Keratinocyte (primary cell): Measurements from ENCODE around the gene TWF2. TPM values are rescaled to one million over a fixed set of nuclear protein-coding genes. Genes with fewer than 3 reads are reported as not detected.

Source experiments
- DNase-seq: peaks from one replicate; pipeline ENCODE4 v3.0.0-alpha.2; 2011; ENCODE audit warnings: low read depth, missing footprints, low spot score
- FAIRE-seq: peaks from 2 replicates; lab custom pipeline; 2011; peaks lifted over from hg19 to GRCh38; lab: Jason Lieb, UNC
- H2AFZ ChIP-seq: 2 replicates; pipeline ENCODE4 v1.6.0; 2012; ENCODE audit warnings: low read length, control low read depth, inconsistent platforms; ENCODE audit not compliant: control insufficient read depth
- H3K27ac ChIP-seq: 2 replicates; pipeline ENCODE4 v1.5.1; 2011; ENCODE audit warnings: low read length; ENCODE audit not compliant: control insufficient read depth, insufficient read depth
- H3K27me3 ChIP-seq: 3 replicates; pipeline ENCODE4 v1.6.0; 2011; ENCODE audit warnings: low read length; ENCODE audit not compliant: control insufficient read depth, insufficient read depth; ENCODE audit errors: extremely low read depth
- H3K36me3 ChIP-seq, 2 experiments: 2 replicates in 1 of 2; 3 replicates in 1 of 2; pipeline ENCODE4 v1.5.1; 2011; ENCODE audit warnings: low read length in 2 of 2, mild to moderate bottlenecking in 1 of 2; ENCODE audit not compliant: control insufficient read depth in 2 of 2, insufficient read depth in 2 of 2; ENCODE audit errors: extremely low read depth in 1 of 2
- H3K4me1 ChIP-seq: 3 replicates; pipeline ENCODE4 v1.5.1; 2011; ENCODE audit warnings: low read length; ENCODE audit not compliant: control insufficient read depth, insufficient read depth; ENCODE audit errors: extremely low read depth
- H3K4me2 ChIP-seq: 3 replicates; pipeline ENCODE4 v1.6.0; 2011; ENCODE audit warnings: low read depth, low read length; ENCODE audit not compliant: control insufficient read depth, insufficient read depth; ENCODE audit errors: extremely low read depth
- H3K4me3 ChIP-seq, 3 experiments: fragments of 200-600 bp in 1 of 3; sonication (generic) in 1 of 3; 2 replicates in 2 of 3; 3 replicates in 1 of 3; pipeline ENCODE4 v1.5.1; 2011 to 2016; ENCODE audit warnings: low read length in 3 of 3, mild to moderate bottlenecking in 3 of 3, control low read depth in 2 of 3, inconsistent platforms in 1 of 3, low read depth in 1 of 3, mixed read lengths in 1 of 3, mixed run types in 1 of 3, moderate library complexity in 1 of 3; ENCODE audit not compliant: control insufficient read depth in 2 of 3, insufficient read depth in 2 of 3; ENCODE audit errors: extremely low read depth in 1 of 3
- H3K79me2 ChIP-seq: 2 replicates; pipeline ENCODE4 v1.6.0; 2012; ENCODE audit warnings: low read length; ENCODE audit not compliant: control insufficient read depth, insufficient read depth
- H3K9ac ChIP-seq: 3 replicates; pipeline ENCODE4 v1.6.0; 2011; ENCODE audit warnings: low read length; ENCODE audit not compliant: control insufficient read depth, insufficient read depth; ENCODE audit errors: extremely low read depth
- H3K9me1 ChIP-seq: 3 replicates; pipeline ENCODE4 v1.6.0; 2011; ENCODE audit warnings: low read length; ENCODE audit not compliant: control insufficient read depth, insufficient read depth; ENCODE audit errors: extremely low read depth
- H3K9me3 ChIP-seq: 2 replicates; pipeline ENCODE4 v1.5.1; 2012; ENCODE audit warnings: low read depth, low read length; ENCODE audit not compliant: control insufficient read depth
- H4K20me1 ChIP-seq: 3 replicates; pipeline ENCODE4 v1.6.0; 2011; ENCODE audit warnings: low read length; ENCODE audit not compliant: control insufficient read depth, insufficient read depth; ENCODE audit errors: extremely low read depth
- EZH2 ChIP-seq: IDR thresholded peaks from one replicate; pipeline ENCODE4 v1.6.1; 2012; ENCODE audit warnings: inconsistent platforms, mild to moderate bottlenecking, low read length, moderate library complexity
- dilution Hi-C: fragments of 300-500 bp; cut with MboI; formaldehyde crosslinking; loops from one replicate; pipeline ENCODE4 v1.7.0; 2020; ENCODE audit warnings: low sequenced_read_pairs; ENCODE audit not compliant: extremely low pct_ligation_motif_present
- polyA plus RNA-seq, 5 experiments: library from polyadenylated mRNA; depleted of rRNA in 3 of 5; stranded (reverse) in 3 of 5; stranded (forward) in 1 of 5; unstranded in 1 of 5; fragments of >200 nt; gene quantifications; 1 replicate in 1 of 5; 2 replicates in 3 of 5; 3 replicates in 1 of 5; pipeline versions ENCODE4 v1.2.1 to v1.2.3, GENCODE V29; 2011 to 2012; ENCODE audit warnings: missing spikeins in 2 of 5, low read depth in 1 of 5, low replicate concordance in 1 of 5
- TF ChIP-seq, protein P1 (sequence below), 3 experiments: IDR thresholded peaks in 1 of 3; conservative IDR thresholded peaks in 1 of 3; optimal IDR thresholded peaks in 1 of 3; 2 replicates in 2 of 3; 3 replicates in 1 of 3; pipeline versions ENCODE3 to v1.5.1; 2011; ENCODE audit warnings: low read length in 3 of 3, mild to moderate bottlenecking in 3 of 3, moderate library complexity in 2 of 3, control low read depth in 1 of 3, inconsistent platforms in 1 of 3; ENCODE audit not compliant: insufficient read depth in 2 of 3; ENCODE audit errors: extremely low read depth in 1 of 3

TWF2 gene
- polyA plus RNA-seq, 1 donor (not counting 4 experiments of a cell fraction or from before 2014, with no cell fraction given): 70.4 TPM

DNA sequence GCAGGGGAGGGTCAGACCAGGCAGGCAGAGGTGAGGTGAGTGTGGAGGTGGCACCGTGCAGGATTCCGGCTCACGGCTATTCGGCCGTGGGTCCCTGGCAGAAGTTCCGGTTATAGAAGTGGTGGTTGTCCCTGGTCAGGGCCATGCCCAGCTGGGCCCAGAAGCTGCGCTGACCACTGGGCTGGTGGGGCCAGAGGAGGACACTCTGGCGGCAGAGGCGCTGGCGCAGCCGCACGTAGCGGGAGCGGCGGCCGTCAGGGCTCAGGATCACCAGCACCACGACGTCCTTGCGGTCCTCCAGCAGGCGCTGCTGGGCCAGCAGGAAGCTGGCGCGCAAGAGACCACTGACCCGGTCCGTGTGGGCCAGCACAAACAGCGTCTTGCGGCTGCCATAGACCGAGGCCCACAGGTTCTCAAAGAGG, 17.8 kb downstream of the TWF2 start:
- H3K36me3 ChIP-seq: no peaks in the 10 kb centered on the region
- no peaks in the 10 kb centered on the region for H3K79me2 ChIP-seq
- no peak overlapping the region for H3K4me3 ChIP-seq
- no peaks in the 10 kb centered on the region for H4K20me1 ChIP-seq
- TF ChIP-seq EZH2: no peak
- TF ChIP-seq, protein P1, sequence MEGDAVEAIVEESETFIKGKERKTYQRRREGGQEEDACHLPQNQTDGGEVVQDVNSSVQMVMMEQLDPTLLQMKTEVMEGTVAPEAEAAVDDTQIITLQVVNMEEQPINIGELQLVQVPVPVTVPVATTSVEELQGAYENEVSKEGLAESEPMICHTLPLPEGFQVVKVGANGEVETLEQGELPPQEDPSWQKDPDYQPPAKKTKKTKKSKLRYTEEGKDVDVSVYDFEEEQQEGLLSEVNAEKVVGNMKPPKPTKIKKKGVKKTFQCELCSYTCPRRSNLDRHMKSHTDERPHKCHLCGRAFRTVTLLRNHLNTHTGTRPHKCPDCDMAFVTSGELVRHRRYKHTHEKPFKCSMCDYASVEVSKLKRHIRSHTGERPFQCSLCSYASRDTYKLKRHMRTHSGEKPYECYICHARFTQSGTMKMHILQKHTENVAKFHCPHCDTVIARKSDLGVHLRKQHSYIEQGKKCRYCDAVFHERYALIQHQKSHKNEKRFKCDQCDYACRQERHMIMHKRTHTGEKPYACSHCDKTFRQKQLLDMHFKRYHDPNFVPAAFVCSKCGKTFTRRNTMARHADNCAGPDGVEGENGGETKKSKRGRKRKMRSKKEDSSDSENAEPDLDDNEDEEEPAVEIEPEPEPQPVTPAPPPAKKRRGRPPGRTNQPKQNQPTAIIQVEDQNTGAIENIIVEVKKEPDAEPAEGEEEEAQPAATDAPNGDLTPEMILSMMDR (optimal IDR thresholded peaks at IDR 0.05 in 1 of 3, IDR thresholded peaks at IDR 0.05 in 1 of 3, conservative IDR thresholded peaks at IDR 0.05 in 1 of 3; ENCODE audit: extremely low read depth in 1 of 3, insufficient read depth in 2 of 3, low read length in 3 of 3): no peak
- FAIRE-seq: no peak
- DNase-seq: no peak
- H3K27ac ChIP-seq: no peak overlapping the region
- H3K4me1 ChIP-seq: peaks cover 22% of the 10 kb centered on the region
- peaks cover 5% of the 10 kb centered on the region for H3K9me1 ChIP-seq
- H3K9ac ChIP-seq: no peak overlapping the region
- H3K4me2 ChIP-seq: no peak overlapping the region
- no peaks in the 10 kb centered on the region for H3K9me3 ChIP-seq
- no peaks in the 10 kb centered on the region for H3K27me3 ChIP-seq
- H2AFZ ChIP-seq: no peak overlapping the region
- dilution Hi-C loops: no loop called here

DNA sequence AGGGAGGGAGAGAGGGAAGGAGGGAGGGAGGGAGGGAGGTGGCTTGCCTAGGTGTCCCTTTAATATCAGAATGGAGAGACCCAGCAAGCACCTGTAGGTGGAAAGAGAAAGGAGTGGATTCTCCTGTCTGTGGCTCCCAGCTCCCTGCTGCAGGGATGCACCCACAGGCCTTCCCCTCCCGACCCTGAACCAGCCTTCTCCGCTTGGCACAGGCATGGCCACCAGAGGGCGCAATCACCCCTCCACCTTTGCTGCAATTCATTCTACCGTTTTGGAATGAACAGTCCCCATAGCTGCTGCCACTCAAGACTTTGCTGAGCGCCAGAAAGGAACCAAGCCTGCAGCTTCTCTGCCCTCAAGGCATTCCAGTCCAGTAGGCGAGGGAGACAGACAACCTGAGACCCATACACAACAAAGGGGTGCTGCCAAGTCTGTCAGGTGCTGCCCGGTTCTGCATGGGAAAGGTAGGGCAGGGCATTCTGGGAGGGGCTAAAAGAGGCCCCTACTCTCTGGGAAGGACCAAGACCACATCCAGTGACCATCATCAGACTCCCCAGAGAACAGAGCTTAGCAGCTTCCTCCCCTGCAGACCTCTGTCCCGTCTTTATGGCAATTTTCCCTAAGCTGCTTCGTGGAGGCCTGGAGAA, 18.5 kb downstream of the TWF2 start:
- peaks cover 22% of the 10 kb centered on the region for H3K4me1 ChIP-seq
- no peaks in the 10 kb centered on the region for H4K20me1 ChIP-seq
- H3K9me1 ChIP-seq: peaks cover 5% of the 10 kb centered on the region
- no peaks in the 10 kb centered on the region for H3K79me2 ChIP-seq
- no peak for DNase-seq
- dilution Hi-C loops: no loop called here
- no peaks in the 10 kb centered on the region for H3K27me3 ChIP-seq
- H3K4me2 ChIP-seq: no peak overlapping the region
- H3K9me3 ChIP-seq: no peaks in the 10 kb centered on the region
- H3K36me3 ChIP-seq: peaks cover 0 to 1% of the 10 kb centered on the region in 2 experiments
- TF ChIP-seq, protein P1 (optimal IDR thresholded peaks at IDR 0.05 in 1 of 3, IDR thresholded peaks at IDR 0.05 in 1 of 3, conservative IDR thresholded peaks at IDR 0.05 in 1 of 3; ENCODE audit: extremely low read depth in 1 of 3, insufficient read depth in 2 of 3, low read length in 3 of 3): peak in 2 of 3 experiments; percentile 97
- no peak for TF ChIP-seq EZH2
- peak; percentile 59 for FAIRE-seq
- no peak overlapping the region for H3K27ac ChIP-seq
- no peak overlapping the region for H3K9ac ChIP-seq
- H2AFZ ChIP-seq: no peak overlapping the region
- no peak overlapping the region for H3K4me3 ChIP-seq
